DND-41 (cell line): ENCODE data around the gene KRTAP20-2.
A peak's percentile ranks its signal among the peaks of the same experiment; 100 is the strongest.

Source experiments
- ATAC-seq: fragments of 200-7000 bp; cut with Tn5 transposase; 3 replicates; pipeline ENCODE4 v1.9.1; 2021; ENCODE audit warnings: low read depth; ENCODE audit not compliant: insufficient read depth
- DNase-seq: peaks from one replicate; pipeline ENCODE4 v3.0.0-alpha.2; 2020
- H2AFZ ChIP-seq: 2 replicates; pipeline ENCODE4 v1.6.0; 2012; ENCODE audit warnings: low read depth, low read length
- H3K27ac ChIP-seq: 2 replicates; pipeline ENCODE4 v1.5.1; 2012; ENCODE audit warnings: low read length, inconsistent platforms
- H3K27me3 ChIP-seq: fragments of 200-600 bp; sonication (generic); 2 replicates; pipeline ENCODE4 v1.6.0; 2012; ENCODE audit warnings: low read length, mild to moderate bottlenecking, inconsistent platforms; ENCODE audit not compliant: insufficient read depth, poor library complexity
- H3K36me3 ChIP-seq: 2 replicates; pipeline ENCODE4 v1.5.1; 2012; ENCODE audit warnings: low read length, inconsistent platforms; ENCODE audit not compliant: insufficient read depth
- H3K4me1 ChIP-seq: 2 replicates; pipeline ENCODE4 v1.5.1; 2012; ENCODE audit warnings: mild to moderate bottlenecking, low read length; ENCODE audit not compliant: insufficient read depth
- H3K4me2 ChIP-seq: 2 replicates; pipeline ENCODE4 v1.6.0; 2012; ENCODE audit warnings: mild to moderate bottlenecking, moderate library complexity, low read length, inconsistent platforms; ENCODE audit not compliant: insufficient read depth
- H3K4me3 ChIP-seq, 2 experiments: fragments of 200-600 bp in 1 of 2; shearing (Covaris generic) in 1 of 2; 2 replicates each; pipeline ENCODE4 v1.5.1; 2012 to 2016; ENCODE audit warnings: inconsistent platforms in 2 of 2, low read length in 2 of 2, mild to moderate bottlenecking in 2 of 2, low read depth in 1 of 2, moderate library complexity in 1 of 2
- H3K79me2 ChIP-seq: 2 replicates; pipeline ENCODE4 v1.6.0; 2012; ENCODE audit warnings: low read length, inconsistent platforms; ENCODE audit not compliant: insufficient read depth
- H3K9ac ChIP-seq: 2 replicates; pipeline ENCODE4 v1.6.0; 2012; ENCODE audit warnings: low read depth, mild to moderate bottlenecking, inconsistent platforms, low read length, moderate library complexity
- H3K9me3 ChIP-seq: 2 replicates; pipeline ENCODE4 v1.5.1; 2012; ENCODE audit warnings: low read length, moderate library complexity, mild to moderate bottlenecking, inconsistent platforms; ENCODE audit not compliant: insufficient read depth, severe bottlenecking
- H4K20me1 ChIP-seq: 2 replicates; pipeline ENCODE4 v1.6.0; 2012; ENCODE audit warnings: low read length; ENCODE audit not compliant: insufficient read depth
- CTCF ChIP-seq: IDR thresholded peaks from 2 replicates; pipeline ENCODE4 v1.5.1; 2012; ENCODE audit warnings: borderline replicate concordance, low read length, moderate library complexity, mild to moderate bottlenecking; ENCODE audit not compliant: poor library complexity, severe bottlenecking; ENCODE audit errors: extremely low read depth
- EZH2 ChIP-seq: IDR thresholded peaks from 3 replicates; pipeline ENCODE4 v1.6.1; 2012; ENCODE audit warnings: borderline replicate concordance, low read depth, mild to moderate bottlenecking, moderate library complexity, low read length, inconsistent platforms; ENCODE audit not compliant: severe bottlenecking

Gene KRTAP20-2

GRCh38 chr21:30600787-30601186, 34.2 kb upstream of the KRTAP20-2 start, which contains the start of gene KRTAP22-1:
TSS of gene KRTAP22-1 (plus strand) at chr21:30601087.
- Histone ChIP-seq H3K4me1 (no peaks in the 10 kb centered on the region), H3K79me2 (no peaks in the 10 kb centered on the region), H3K27me3 (no peaks in the 10 kb centered on the region), H3K27ac (no peak within 1 kb of the TSS), H3K36me3 (no peaks in the 10 kb centered on the region), H3K9me3 (no peaks in the 10 kb centered on the region), H2AFZ (no peak within 1 kb of the TSS), H4K20me1 (no peaks in the 10 kb centered on the region), H3K4me2 (no peak within 1 kb of the TSS), H3K4me3 (no peak within 1 kb of the TSS), H3K9ac (no peak within 1 kb of the TSS)
- TF ChIP-seq EZH2: no peak
- TF ChIP-seq CTCF: no peak
- ATAC-seq (no peak), DNase-seq (no peak)

GRCh38 chr21:30605968-30606367, 29.0 kb upstream of the KRTAP20-2 start:
- no peak for ATAC-seq
- TF ChIP-seq EZH2: no peak
- TF ChIP-seq CTCF: peak; percentile 9

GRCh38 chr21:30612132-30612531, 22.9 kb upstream of the KRTAP20-2 start:
- Histone ChIP-seq H3K4me2 (no peak overlapping the region), H3K4me1 (no peaks in the 10 kb centered on the region), H3K27ac (no peak overlapping the region), H4K20me1 (no peaks in the 10 kb centered on the region), H3K27me3 (no peaks in the 10 kb centered on the region), H3K4me3 (no peak overlapping the region), H3K9ac (no peak overlapping the region), H2AFZ (no peak overlapping the region), H3K79me2 (no peaks in the 10 kb centered on the region), H3K9me3 (no peaks in the 10 kb centered on the region), H3K36me3 (no peaks in the 10 kb centered on the region)
- no peak for DNase-seq
- no peak for TF ChIP-seq CTCF
- ATAC-seq: no peak

More at GRCh38 chr21:30605968-30606367, 29.0 kb upstream of the KRTAP20-2 start:
- H3K4me1 ChIP-seq: no peaks in the 10 kb centered on the region
- H3K36me3 ChIP-seq: no peaks in the 10 kb centered on the region
- H2AFZ ChIP-seq: no peak overlapping the region
- no peak overlapping the region for H3K4me2 ChIP-seq
- no peak for DNase-seq
- no peaks in the 10 kb centered on the region for H3K27me3 ChIP-seq
- H3K4me3 ChIP-seq: no peak overlapping the region
- no peaks in the 10 kb centered on the region for H3K9me3 ChIP-seq
- H3K9ac ChIP-seq: no peak overlapping the region
- H3K79me2 ChIP-seq: no peaks in the 10 kb centered on the region
- no peak overlapping the region for H3K27ac ChIP-seq
- no peaks in the 10 kb centered on the region for H4K20me1 ChIP-seq

- Histone ChIP-seq H3K9ac (no peak within 1 kb of the TSS), H3K36me3 (no peaks in the 10 kb centered on the region), H4K20me1 (no peaks in the 10 kb centered on the region), H3K27ac (no peak within 1 kb of the TSS), H3K79me2 (no peaks in the 10 kb centered on the region), H3K9me3 (no peaks in the 10 kb centered on the region), H2AFZ (no peak within 1 kb of the TSS), H3K27me3 (no peaks in the 10 kb centered on the region), H3K4me2 (no peak within 1 kb of the TSS), H3K4me1 (no peaks in the 10 kb centered on the region), H3K4me3 (no peak within 1 kb of the TSS)
- ATAC-seq: no peak
- DNase-seq: no peak
- TF ChIP-seq EZH2 (no peak), CTCF (no peak)
Measured at GRCh38 chr21:30613836-30614235, 21.2 kb upstream of the KRTAP20-2 start, which contains the start of gene KRTAP6-1. TSS of gene KRTAP6-1 (minus strand) at chr21:30613930. CDS start at chr21:30613904, 26 bp downstream.
